CD14-positive monocyte (primary cell): ENCODE results near the gene MECP2. TPM values are rescaled to one million over a fixed set of nuclear protein-coding genes. Genes with fewer than 3 reads are reported as not detected.

Experiments
- DNase-seq, 3 donors: peaks; one replicate each; pipeline ENCODE4 v3.0.0-alpha.2; 2011 to 2022
- H2AFZ ChIP-seq: 2 replicates; pipeline ENCODE4 v1.6.0; 2012; ENCODE audit warnings: mild to moderate bottlenecking, low read depth, low read length, inconsistent platforms; ENCODE audit not compliant: insufficient read depth, poor library complexity, severe bottlenecking
- H3K27ac ChIP-seq, 2 donors: 1 replicate in 1 of 2; 2 replicates in 1 of 2; pipeline ENCODE4 v1.5.1; 2012 to 2013; ENCODE audit warnings: low read length in 2 of 2, control low read depth in 1 of 2, inconsistent platforms in 1 of 2, low read depth in 1 of 2, mild to moderate bottlenecking in 1 of 2
- H3K27me3 ChIP-seq, 2 donors: one replicate each; pipeline versions ENCODE4 v1.6.0 to v1.6.1; 2011 to 2013; ENCODE audit warnings: low read length in 2 of 2; ENCODE audit not compliant: control insufficient read depth in 2 of 2, insufficient read depth in 2 of 2
- H3K36me3 ChIP-seq, 2 donors: replicated peaks in 1 of 2; 1 replicate in 1 of 2; 2 replicates in 1 of 2; pipeline versions ENCODE4 v1.5.1 to v1.6.1; 2012 to 2013; ENCODE audit warnings: low read length in 2 of 2, control low read depth in 1 of 2, inconsistent platforms in 1 of 2, mild to moderate bottlenecking in 1 of 2; ENCODE audit not compliant: insufficient read depth in 2 of 2, control insufficient read depth in 1 of 2
- H3K4me1 ChIP-seq, 2 donors: 1 replicate in 1 of 2; 2 replicates in 1 of 2; pipeline versions ENCODE4 v1.5.1 to v1.6.1; 2012 to 2013; ENCODE audit warnings: low read length in 2 of 2, control low read depth in 1 of 2, inconsistent platforms in 1 of 2, mild to moderate bottlenecking in 1 of 2, moderate library complexity in 1 of 2; ENCODE audit not compliant: insufficient read depth in 2 of 2, control insufficient read depth in 1 of 2
- H3K4me2 ChIP-seq: replicated peaks from 2 replicates; pipeline ENCODE3; 2012; ENCODE audit warnings: low read length, moderate library complexity, mild to moderate bottlenecking; ENCODE audit not compliant: poor library complexity, severe bottlenecking; ENCODE audit errors: extremely low read depth
- H3K4me3 ChIP-seq, 3 experiments: fragments of 200-600 bp in 1 of 3; sonication (generic) in 1 of 3; replicated peaks in 1 of 3; 1 replicate in 2 of 3; 2 replicates in 1 of 3; pipeline ENCODE4 v1.5.1; 2011 to 2013; ENCODE audit warnings: low read length in 3 of 3, mild to moderate bottlenecking in 3 of 3, control low read depth in 2 of 3, low read depth in 2 of 3, inconsistent platforms in 1 of 3, moderate library complexity in 1 of 3
- H3K79me2 ChIP-seq: 2 replicates; pipeline ENCODE4 v1.6.0; 2012; ENCODE audit warnings: mild to moderate bottlenecking, control low read depth, inconsistent platforms, low read length, moderate library complexity; ENCODE audit not compliant: insufficient read depth
- H3K9ac ChIP-seq: 2 replicates; pipeline ENCODE4 v1.6.0; 2017; ENCODE audit warnings: low read length, mild to moderate bottlenecking; ENCODE audit not compliant: insufficient read depth, poor library complexity, severe bottlenecking
- H3K9me3 ChIP-seq, 2 donors: replicated peaks in 1 of 2; 1 replicate in 1 of 2; 2 replicates in 1 of 2; pipeline versions ENCODE4 v1.5.1 to v1.6.1; 2012 to 2013; ENCODE audit warnings: low read length in 2 of 2, control low read depth in 1 of 2; ENCODE audit not compliant: control insufficient read depth in 1 of 2, insufficient read depth in 1 of 2
- H4K20me1 ChIP-seq: 2 replicates; pipeline ENCODE4 v1.6.0; 2012; ENCODE audit warnings: mild to moderate bottlenecking, low read length, control low read depth, moderate library complexity; ENCODE audit not compliant: insufficient read depth
- H3K27ac Mint-ChIP-seq, 7 donors: one replicate each; pipeline ENCODE4 v1.8.0; 2020; ENCODE audit warnings: mild to moderate bottlenecking in 7 of 7, mixed read lengths in 7 of 7, moderate library complexity in 6 of 7, inconsistent platforms in 2 of 7
- H3K27me3 Mint-ChIP-seq, 3 donors: one replicate each; pipeline ENCODE4 v1.8.0; 2021 to 2022; ENCODE audit warnings: low read depth in 3 of 3, mild to moderate bottlenecking in 3 of 3, mixed read lengths in 3 of 3, moderate library complexity in 3 of 3, inconsistent platforms in 1 of 3
- H3K36me3 Mint-ChIP-seq, 2 donors: one replicate each; pipeline ENCODE4 v1.8.0; 2020; ENCODE audit warnings: mixed read lengths in 2 of 2, inconsistent platforms in 1 of 2, mild to moderate bottlenecking in 1 of 2
- H3K4me1 Mint-ChIP-seq: one replicate; pipeline ENCODE4 v1.8.0; 2020; ENCODE audit warnings: mild to moderate bottlenecking, mixed read lengths
- H3K4me3 Mint-ChIP-seq, 2 donors: one replicate each; pipeline ENCODE4 v1.8.0; 2020; ENCODE audit warnings: mild to moderate bottlenecking in 2 of 2, mixed read lengths in 2 of 2, moderate library complexity in 1 of 2
- H3K9me3 Mint-ChIP-seq, 7 donors: one replicate each; pipeline ENCODE4 v1.8.0; 2020 to 2022; ENCODE audit warnings: mixed read lengths in 7 of 7, mild to moderate bottlenecking in 6 of 7, moderate library complexity in 6 of 7, inconsistent platforms in 2 of 7
- WGBS: methylation state at CpG from one replicate; pipeline ENCODE4 v1.1.5; 2013; ENCODE audit warnings: missing lambda C conversion rate; ENCODE audit not compliant: insufficient coverage; 5-methylcytosine and 5-hydroxymethylcytosine counted together
- intact Hi-C, 2 donors: fragments of 100-400 bp; cut with micrococcal nuclease; formaldehyde crosslinking; loops; one replicate each; pipeline versions ENCODE4 v1.15.0 to v1.15.1; 2023
- polyA plus RNA-seq, 3 donors: library from polyadenylated mRNA; depleted of rRNA in 1 of 3; unstranded in 2 of 3; stranded (reverse) in 1 of 3; fragments of 300-500 nt in 2 of 3; fragments of >200 nt in 1 of 3; fragmentation: Illumina TruSeq in 2 of 3; gene quantifications; 1 replicate in 2 of 3; 2 replicates in 1 of 3; pipeline ENCODE4 v1.2.3, GENCODE V29; 2012 to 2021
- TF ChIP-seq, protein P1 (sequence below): fragments of 200-600 bp; IDR thresholded peaks from one replicate; pipeline ENCODE4 v1.8.0; 2022; ENCODE audit warnings: antibody characterized with exemption, mild to moderate bottlenecking

MECP2 gene
- polyA plus RNA-seq, 3 donors, result 5.2 to 21.2 (median 9.6) TPM

DNA sequence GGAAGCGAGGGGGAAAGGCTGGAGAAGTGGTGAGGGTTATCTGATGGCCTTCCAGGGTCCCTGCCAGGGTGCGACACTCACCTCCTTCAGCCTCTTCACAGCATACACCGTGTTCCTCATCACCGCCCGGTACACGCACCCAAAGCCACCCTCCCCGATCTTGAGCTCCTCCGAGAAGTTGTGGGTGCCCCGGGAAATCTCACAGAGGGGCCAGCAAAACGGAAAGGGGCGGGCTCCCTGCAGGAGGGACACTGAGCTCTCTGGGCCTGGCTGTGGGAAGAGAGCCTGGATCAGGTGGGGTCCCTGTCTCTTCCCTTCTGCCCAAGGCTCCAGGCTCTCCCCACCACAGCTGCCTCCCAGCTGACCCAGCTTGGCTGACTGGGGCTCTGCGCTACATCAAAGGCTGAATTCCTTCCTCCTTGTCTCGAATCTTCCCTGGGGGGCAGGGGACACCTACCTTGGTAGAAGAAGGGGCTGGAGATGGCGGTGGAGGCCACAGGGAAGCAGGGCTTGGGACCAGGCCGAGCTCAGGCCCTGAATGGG lies 78.9 kb downstream of the MECP2 start:
- 0% methylated on average over 1 of the region's 15 CpGs for WGBS
- peak overlapping the region; percentile 96 for H3K9ac ChIP-seq
- peaks cover 31 to 39% of the 10 kb centered on the region in 2 donors for H3K4me1 ChIP-seq
- H3K4me2 ChIP-seq, result peak overlapping the region; percentile 83
- no peak overlapping the region for H2AFZ ChIP-seq
- H3K36me3 ChIP-seq, result peaks cover 36 to 37% of the 10 kb centered on the region in 2 donors
- peaks cover 21 to 40% of the 10 kb centered on the region in 2 donors for H3K36me3 Mint-ChIP-seq
- peaks cover 47% of the 10 kb centered on the region for H3K79me2 ChIP-seq
- intact Hi-C loops, result loop anchor here in 1 of 2 donors (10.0 kb wide), 1 partner anchor 76 kb away; the partner anchor contains the start of gene MECP2
- H3K27ac ChIP-seq, result peak overlapping the region; percentile 69 to 93
- TF ChIP-seq, protein P1, sequence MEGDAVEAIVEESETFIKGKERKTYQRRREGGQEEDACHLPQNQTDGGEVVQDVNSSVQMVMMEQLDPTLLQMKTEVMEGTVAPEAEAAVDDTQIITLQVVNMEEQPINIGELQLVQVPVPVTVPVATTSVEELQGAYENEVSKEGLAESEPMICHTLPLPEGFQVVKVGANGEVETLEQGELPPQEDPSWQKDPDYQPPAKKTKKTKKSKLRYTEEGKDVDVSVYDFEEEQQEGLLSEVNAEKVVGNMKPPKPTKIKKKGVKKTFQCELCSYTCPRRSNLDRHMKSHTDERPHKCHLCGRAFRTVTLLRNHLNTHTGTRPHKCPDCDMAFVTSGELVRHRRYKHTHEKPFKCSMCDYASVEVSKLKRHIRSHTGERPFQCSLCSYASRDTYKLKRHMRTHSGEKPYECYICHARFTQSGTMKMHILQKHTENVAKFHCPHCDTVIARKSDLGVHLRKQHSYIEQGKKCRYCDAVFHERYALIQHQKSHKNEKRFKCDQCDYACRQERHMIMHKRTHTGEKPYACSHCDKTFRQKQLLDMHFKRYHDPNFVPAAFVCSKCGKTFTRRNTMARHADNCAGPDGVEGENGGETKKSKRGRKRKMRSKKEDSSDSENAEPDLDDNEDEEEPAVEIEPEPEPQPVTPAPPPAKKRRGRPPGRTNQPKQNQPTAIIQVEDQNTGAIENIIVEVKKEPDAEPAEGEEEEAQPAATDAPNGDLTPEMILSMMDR, result no peak
- H4K20me1 ChIP-seq, result peaks cover 58% of the 10 kb centered on the region
- H3K9me3 ChIP-seq, result peaks cover 0 to 5% of the 10 kb centered on the region in 2 donors
- peaks cover 33% of the 10 kb centered on the region for H3K4me1 Mint-ChIP-seq
- H3K9me3 Mint-ChIP-seq, result peaks cover 0 to 7% (median 0%) of the 10 kb centered on the region in 7 donors
- H3K4me3 Mint-ChIP-seq, result peak overlapping the region; percentile 86 to 94
- DNase-seq, result no peak
- peak overlapping the region; percentile 90 to 97 (median 92) for H3K27ac Mint-ChIP-seq
- H3K4me3 ChIP-seq, result peak overlapping the region; percentile 61 to 79 (median 69)
- H3K27me3 ChIP-seq, result peaks cover 0 to 2% of the 10 kb centered on the region in 2 donors
- peaks cover 0 to 44% (median 0%) of the 10 kb centered on the region in 3 donors for H3K27me3 Mint-ChIP-seq

DNA sequence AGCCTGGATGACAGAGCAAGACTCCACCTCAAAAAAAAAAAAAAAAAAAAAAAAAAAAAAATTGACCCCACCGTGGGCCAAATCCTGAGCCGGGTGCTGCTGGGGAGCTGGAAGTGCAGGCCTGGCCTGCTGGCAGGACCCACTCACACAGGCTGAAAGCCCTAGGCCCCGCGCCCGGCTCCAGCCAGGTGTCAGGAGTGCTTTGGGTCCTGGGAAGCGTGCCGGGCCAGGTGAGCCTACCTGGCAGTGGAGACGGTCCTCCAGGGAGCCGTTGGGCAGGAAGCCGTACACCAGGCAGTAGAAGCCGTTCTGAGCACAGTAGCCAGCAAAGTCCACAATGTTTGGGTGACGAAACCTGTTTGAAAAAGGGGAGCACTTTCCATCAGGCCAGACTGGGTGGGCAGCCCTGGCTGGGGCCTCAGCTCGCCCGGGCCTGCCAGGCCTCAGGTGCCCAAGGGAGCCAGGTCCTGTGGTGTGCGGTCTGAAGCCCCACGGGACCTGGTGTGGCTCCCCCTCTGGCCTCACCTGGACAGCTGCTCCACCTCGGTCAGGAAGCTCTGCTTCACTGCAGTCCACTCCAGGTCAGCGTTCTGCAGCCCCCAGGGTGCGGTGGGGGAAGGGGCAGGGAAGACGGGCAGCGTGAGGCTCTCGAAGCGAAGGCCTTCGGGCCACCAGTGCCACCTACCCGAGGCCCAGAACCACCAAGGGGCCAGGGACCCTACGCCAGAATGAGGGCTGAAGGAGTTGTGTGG lies 79.6 kb downstream of the MECP2 start:
- intact Hi-C loops, result loop anchor here in 1 of 2 donors (10.0 kb wide), 1 partner anchor 77 kb away; the partner anchor contains the start of gene MECP2
- H3K4me1 Mint-ChIP-seq, result peaks cover 26% of the 10 kb centered on the region
- no peak for DNase-seq
- peak overlapping the region; percentile 83 for H3K4me2 ChIP-seq
- H3K9ac ChIP-seq, result peak overlapping the region; percentile 96
- H3K27ac ChIP-seq, result peak overlapping the region in 1 of 2 donors; percentile 93
- H3K27me3 ChIP-seq, result no peaks in the 10 kb centered on the region
- H3K36me3 ChIP-seq, result peaks cover 39 to 41% of the 10 kb centered on the region in 2 donors
- H2AFZ ChIP-seq, result no peak overlapping the region
- peaks cover 65% of the 10 kb centered on the region for H4K20me1 ChIP-seq
- peak overlapping the region; percentile 86 to 94 for H3K4me3 Mint-ChIP-seq
- peak overlapping the region in 4 of 7 donors; percentile 35 to 95 (median 91) for H3K27ac Mint-ChIP-seq
- H3K9me3 Mint-ChIP-seq, result peaks cover 0 to 7% (median 0%) of the 10 kb centered on the region in 7 donors
- H3K79me2 ChIP-seq, result peaks cover 52% of the 10 kb centered on the region
- H3K27me3 Mint-ChIP-seq, result peaks cover 0 to 42% (median 0%) of the 10 kb centered on the region in 3 donors
- peaks cover 0 to 5% of the 10 kb centered on the region in 2 donors for H3K9me3 ChIP-seq
- H3K4me3 ChIP-seq, result peak overlapping the region in 2 of 3 experiments; percentile 69 to 79
- TF ChIP-seq, protein P1, result no peak
- peaks cover 31 to 44% of the 10 kb centered on the region in 2 donors for H3K4me1 ChIP-seq
- 91% methylated on average over 10 of the region's 26 CpGs for WGBS
- H3K36me3 Mint-ChIP-seq, result peaks cover 21 to 45% of the 10 kb centered on the region in 2 donors
